GM12864 (cell line): Measurements from ENCODE around the gene KRTAP1-1.

ENCODE experiments used
- DNase-seq: peaks from one replicate; pipeline ENCODE4 v3.0.0-alpha.2; 2011; ENCODE audit warnings: low read depth
- H3K4me3 ChIP-seq: 2 replicates; pipeline ENCODE4 v1.5.1; 2011; ENCODE audit warnings: mild to moderate bottlenecking, low read depth, low read length, control low read depth
- CTCF ChIP-seq: IDR thresholded peaks from 2 replicates; pipeline ENCODE4 v1.5.1; 2011; ENCODE audit warnings: low read depth, mild to moderate bottlenecking, moderate library complexity, low read length, control low read depth, inconsistent platforms; ENCODE audit errors: missing control alignments

KRTAP1-1 gene

GRCh38 chr17:41015454-41015853 lies 25.8 kb downstream of the KRTAP1-1 start:
- no peak for DNase-seq
- no peak for TF ChIP-seq CTCF
- no peak overlapping the region for H3K4me3 ChIP-seq

GRCh38 chr17:41013606-41014005 lies 27.6 kb downstream of the KRTAP1-1 start:
- no peak for DNase-seq
- no peak for TF ChIP-seq CTCF
- no peak overlapping the region for H3K4me3 ChIP-seq

GRCh38 chr17:41013181-41013580 lies 28.1 kb downstream of the KRTAP1-1 start:
- no peak for DNase-seq

GRCh38 chr17:41012326-41013120 lies 28.7 kb downstream of the KRTAP1-1 start:
- TF ChIP-seq CTCF, result no peak
- DNase-seq, result no peak
- H3K4me3 ChIP-seq, result no peak overlapping the region

More at GRCh38 chr17:41013181-41013580, 28.1 kb downstream of the KRTAP1-1 start:
- TF ChIP-seq CTCF, result no peak
- H3K4me3 ChIP-seq, result no peak overlapping the region

- DNase-seq, result no peak
- no peak overlapping the region for H3K4me3 ChIP-seq
- TF ChIP-seq CTCF, result no peak
Observed at GRCh38 chr17:41010441-41010840, 30.8 kb downstream of the KRTAP1-1 start.

GRCh38 chr17:41009936-41010335 lies 31.3 kb downstream of the KRTAP1-1 start:
- H3K4me3 ChIP-seq, result no peak overlapping the region
- TF ChIP-seq CTCF, result no peak
- DNase-seq, result no peak

- H3K4me3 ChIP-seq, result no peak overlapping the region
- no peak for TF ChIP-seq CTCF
- no peak for DNase-seq
Observed at GRCh38 chr17:41009301-41009760, 31.9 kb downstream of the KRTAP1-1 start.
